Endothelial cell of umbilical vein (primary cell): ENCODE measurements around the gene EML6. TPM values are rescaled to one million over a fixed set of nuclear protein-coding genes. Genes with fewer than 3 reads are reported as not detected.

Experiments used
- BruUV-seq: library from RNA; stranded (reverse); fragments of 400-500 nt; replicated peaks from 2 replicates; lab custom pipeline; 2021; lab: Mats Ljungman, UMichigan
- CTCF ChIA-PET: fragments of 300-600, 350-600 bp; sonication (Branson Sonifier 250); formaldehyde crosslinking; loops from one replicate; lab custom pipeline; 2021; ENCODE audit warnings: antibody characterized with exemption, inconsistent platforms; lab: Charles Lee
- POLR2A ChIA-PET: fragments of 300-600, 350-600 bp; sonication (Branson Sonifier 250); formaldehyde crosslinking; loops from one replicate; lab custom pipeline; 2021; ENCODE audit warnings: antibody characterized with exemption, inconsistent platforms; lab: Charles Lee
- DNase-seq: peaks from one replicate; pipeline ENCODE4 v3.0.0-alpha.2; 2011; ENCODE audit warnings: low read depth, low spot score
- FAIRE-seq: peaks from 2 replicates; lab custom pipeline; 2011; peaks lifted over from hg19 to GRCh38; lab: Jason Lieb, UNC
- H2AFZ ChIP-seq: 2 replicates; pipeline ENCODE4 v1.6.0; 2012; ENCODE audit warnings: low read depth, low read length, control low read depth, inconsistent platforms
- H3K27ac ChIP-seq: 2 replicates; pipeline ENCODE4 v1.5.1; 2011; ENCODE audit warnings: low read depth, mild to moderate bottlenecking, control low read depth, low read length, moderate library complexity; ENCODE audit not compliant: insufficient read depth
- H3K27me3 ChIP-seq, 2 experiments: 2 replicates each; pipeline versions ENCODE4 v1.6.0 to v1.6.1; 2011; ENCODE audit warnings: low read length in 2 of 2, mixed read lengths in 1 of 2; ENCODE audit not compliant: control insufficient read depth in 2 of 2, insufficient read depth in 2 of 2
- H3K36me3 ChIP-seq, 2 experiments: 2 replicates in 1 of 2; 3 replicates in 1 of 2; pipeline ENCODE4 v1.5.1; 2011; ENCODE audit warnings: low read length in 2 of 2, mild to moderate bottlenecking in 1 of 2, moderate library complexity in 1 of 2; ENCODE audit not compliant: control insufficient read depth in 2 of 2, insufficient read depth in 2 of 2; ENCODE audit errors: extremely low read depth in 1 of 2
- H3K4me1 ChIP-seq: 3 replicates; pipeline ENCODE4 v1.5.1; 2011; ENCODE audit warnings: mild to moderate bottlenecking, low read length; ENCODE audit not compliant: control insufficient read depth, insufficient read depth; ENCODE audit errors: extremely low read depth
- H3K4me2 ChIP-seq: 2 replicates; pipeline ENCODE4 v1.6.1; 2011; ENCODE audit warnings: low read length, control low read depth, mixed read lengths; ENCODE audit not compliant: insufficient read depth
- H3K4me3 ChIP-seq, 3 experiments: fragments of 200-600 bp in 1 of 3; sonication (generic), shearing (Covaris generic) in 1 of 3; replicated peaks in 1 of 3; 2 replicates each; pipeline ENCODE4 v1.5.1; 2011 to 2016; ENCODE audit warnings: control low read depth in 3 of 3, low read length in 3 of 3, mild to moderate bottlenecking in 2 of 3, inconsistent platforms in 1 of 3, low read depth in 1 of 3, moderate library complexity in 1 of 3; ENCODE audit not compliant: insufficient read depth in 1 of 3
- H3K79me2 ChIP-seq: 2 replicates; pipeline ENCODE4 v1.6.0; 2012; ENCODE audit warnings: low read length, inconsistent platforms; ENCODE audit not compliant: control insufficient read depth, insufficient read depth
- H3K9ac ChIP-seq: replicated peaks from 2 replicates; pipeline ENCODE3; 2011; ENCODE audit warnings: low read length, control low read depth; ENCODE audit not compliant: insufficient read depth; ENCODE audit errors: extremely low read depth
- H3K9me1 ChIP-seq: replicated peaks from 3 replicates; pipeline ENCODE4 v1.6.0; 2011; ENCODE audit warnings: mild to moderate bottlenecking, low read length; ENCODE audit not compliant: control insufficient read depth, insufficient read depth; ENCODE audit errors: extremely low read depth
- H3K9me3 ChIP-seq: replicated peaks from 2 replicates; pipeline ENCODE4 v1.5.1; 2012; ENCODE audit warnings: low read length, inconsistent platforms; ENCODE audit not compliant: control insufficient read depth, insufficient read depth
- H4K20me1 ChIP-seq: replicated peaks from 2 replicates; pipeline ENCODE3; 2011; ENCODE audit warnings: mild to moderate bottlenecking, low read length; ENCODE audit not compliant: control insufficient read depth, insufficient read depth; ENCODE audit errors: extremely low read depth
- CTCF ChIP-seq, 2 donors: IDR thresholded peaks; 1 replicate in 1 of 2; 2 replicates in 1 of 2; pipeline ENCODE4 v1.5.1; 2011; ENCODE audit warnings: low read length in 2 of 2, mild to moderate bottlenecking in 2 of 2, moderate library complexity in 2 of 2, control low read depth in 1 of 2, inconsistent platforms in 1 of 2, low read depth in 1 of 2; ENCODE audit not compliant: insufficient read depth in 1 of 2; ENCODE audit errors: extremely low read depth in 1 of 2
- EZH2 ChIP-seq: IDR thresholded peaks from 2 replicates; pipeline ENCODE4 v1.6.1; 2012; ENCODE audit warnings: borderline replicate concordance, low read depth, mild to moderate bottlenecking, moderate library complexity, low read length, inconsistent platforms; ENCODE audit not compliant: severe bottlenecking
- FOS ChIP-seq: IDR thresholded peaks from 2 replicates; pipeline ENCODE4 v1.6.1; 2011; ENCODE audit warnings: mild to moderate bottlenecking, low read length, moderate library complexity, borderline replicate concordance; ENCODE audit not compliant: insufficient read depth
- GATA2 ChIP-seq: IDR thresholded peaks from 2 replicates; pipeline ENCODE4 v1.7.0; 2011; ENCODE audit warnings: low read depth, mild to moderate bottlenecking, moderate library complexity, mixed read lengths, low read length; ENCODE audit not compliant: insufficient read length, insufficient read depth
- JUN ChIP-seq: IDR thresholded peaks from 2 replicates; pipeline ENCODE4 v1.6.1; 2011; ENCODE audit warnings: borderline replicate concordance, low read depth; ENCODE audit not compliant: insufficient read length, insufficient read depth
- MAX ChIP-seq: IDR thresholded peaks from 2 replicates; pipeline ENCODE4 v1.6.1; 2011; ENCODE audit not compliant: insufficient read depth, insufficient read length
- MYC ChIP-seq: IDR thresholded peaks from one replicate; pipeline ENCODE4 v1.6.1; 2011; ENCODE audit warnings: mild to moderate bottlenecking, low read depth, low read length
- POLR2A ChIP-seq: IDR thresholded peaks from 2 replicates; pipeline ENCODE4 v1.6.1; 2012; ENCODE audit warnings: low read depth, mild to moderate bottlenecking, control low read depth, low read length
- POLR2AphosphoS5 ChIP-seq: IDR thresholded peaks from 2 replicates; pipeline ENCODE4 v1.6.1; 2012; ENCODE audit warnings: low read depth, mild to moderate bottlenecking, control low read depth, low read length, moderate library complexity; ENCODE audit not compliant: insufficient read depth
- dilution Hi-C: fragments of 300-500 bp; cut with MboI; formaldehyde crosslinking; loops from one replicate; pipeline ENCODE4 v1.15.0; 2019; ENCODE audit warnings: low sequenced_read_pairs; ENCODE audit not compliant: extremely low pct_ligation_motif_present
- intact Hi-C: fragments of 100-400 bp; cut with micrococcal nuclease; formaldehyde crosslinking; loops from one replicate; pipeline ENCODE4 v1.10.0; 2022
- polyA plus RNA-seq, 4 experiments: library from polyadenylated mRNA; depleted of rRNA in 3 of 4; stranded (reverse) in 3 of 4; unstranded in 1 of 4; fragments of >200 nt; gene quantifications; 2 replicates each; pipeline versions ENCODE4 v1.2.1 to v1.2.3, GENCODE V29; 2011 to 2012; ENCODE audit warnings: missing spikeins in 1 of 4
- total RNA-seq: library from RNA; stranded (reverse); gene quantifications from 2 replicates; pipeline ENCODE4 v1.2.3, GENCODE V29; 2021

The EML6 gene
- total and polyA plus RNA-seq, 2 donors (not counting 3 experiments of a cell fraction or from before 2014, with no cell fraction given) = 0.79 to 2.1 TPM

- TF ChIP-seq MAX (no peak), POLR2AphosphoS5 (no peak), JUN (no peak), POLR2A (no peak), EZH2 (no peak), CTCF (IDR thresholded peaks at IDR 0.05; ENCODE audit: extremely low read depth in 1 of 2, insufficient read depth in 1 of 2, low read depth in 1 of 2, low read length in 2 of 2) (no peak), FOS (no peak), GATA2 (no peak), MYC (no peak)
- ChIA-PET CTCF (interaction anchor here (1.5 kb wide), 1 partner anchor 12 kb away, joined by 3 read pairs; no protein-coding TSS in a partner anchor), POLR2A (no interaction called here)
- no peak overlapping the region for H2AFZ ChIP-seq
- DNase-seq (no peak), FAIRE-seq (no peak)
- H3K27ac ChIP-seq = no peak overlapping the region
- no peaks in the 10 kb centered on the region for H4K20me1 ChIP-seq
- H3K79me2 ChIP-seq = no peaks in the 10 kb centered on the region
- H3K9me1 ChIP-seq = no peaks in the 10 kb centered on the region
- peaks cover 7 to 8% of the 10 kb centered on the region in 2 experiments for H3K27me3 ChIP-seq
- H3K4me1 ChIP-seq = no peaks in the 10 kb centered on the region
- dilution Hi-C loops = no loop called here
- H3K9ac ChIP-seq = no peak overlapping the region
- no peaks in the 10 kb centered on the region for H3K36me3 ChIP-seq
- no peak overlapping the region for H3K4me2 ChIP-seq
- intact Hi-C loops = no loop called here
- BruUV-seq = no TSS peak
- no peaks in the 10 kb centered on the region for H3K9me3 ChIP-seq
- no peak overlapping the region for H3K4me3 ChIP-seq
Observed at GRCh38 chr2:54942373-54942772, 218.9 kb downstream of the EML6 start.
